Endometrial microvascular endothelial cells (primary cell): Measurements from ENCODE around the gene SRRM3. TPM values are rescaled to one million over a fixed set of nuclear protein-coding genes. Genes with fewer than 3 reads are reported as not detected.
"Not testable (repeated sequence)": the region's sequence is repeated elsewhere in the genome, so short reads cannot be mapped to it uniquely, and the experiment has no call there.

Experiments used
- in situ Hi-C: cut with HindIII; loops from 2 replicates; pipeline ENCODE4 v1.10.0; 2017; ENCODE audit warnings: low sequenced_read_pairs, low pct_unique_long_range_greater_than_20kb; ENCODE audit errors: inconsistent ontology term
- total RNA-seq: library from RNA; depleted of rRNA; stranded (reverse); fragments of >200 nt; gene quantifications from one replicate; pipeline ENCODE4 v1.2.3, GENCODE V29; 2015; ENCODE audit errors: inconsistent ontology term

Gene SRRM3
- total RNA-seq, 1 donor from 2014 or later = not detected

GRCh38 chr7:76223286-76223972, 21.7 kb downstream of the SRRM3 start:
- in situ Hi-C loops = no loop called here

GRCh38 chr7:76224695-76225094, 23.0 kb downstream of the SRRM3 start:
- in situ Hi-C loops = no loop called here

GRCh38 chr7:76225379-76225778, 23.7 kb downstream of the SRRM3 start:
- in situ Hi-C loops = no loop called here

GRCh38 chr7:76225951-76226350, 24.3 kb downstream of the SRRM3 start:
- in situ Hi-C loops = no loop called here

- in situ Hi-C loops = not testable (repeated sequence)
These were observed 25.3 kb downstream of the SRRM3 start for GRCh38 chr7:76226878-76227423.

- in situ Hi-C loops = no loop called here
These were observed 28.5 kb downstream of the SRRM3 start for GRCh38 chr7:76230214-76230613.

GRCh38 chr7:76231071-76231470, 29.4 kb downstream of the SRRM3 start:
- in situ Hi-C loops = no loop called here

GRCh38 chr7:76231583-76231982, 29.9 kb downstream of the SRRM3 start:
- in situ Hi-C loops = no loop called here

GRCh38 chr7:76232698-76233097, 31.0 kb downstream of the SRRM3 start:
- in situ Hi-C loops = no loop called here

- in situ Hi-C loops = no loop called here
These were observed 32.0 kb downstream of the SRRM3 start for GRCh38 chr7:76233538-76234281.

- in situ Hi-C loops = no loop called here
These were observed 32.5 kb downstream of the SRRM3 start for GRCh38 chr7:76234282-76234584.

GRCh38 chr7:76234931-76235441, 33.3 kb downstream of the SRRM3 start:
- in situ Hi-C loops = no loop called here

GRCh38 chr7:76236224-76236623, 34.5 kb downstream of the SRRM3 start:
- in situ Hi-C loops = no loop called here

- in situ Hi-C loops = no loop called here
These were observed 36.6 kb downstream of the SRRM3 start for GRCh38 chr7:76238326-76238725.

GRCh38 chr7:76241141-76241540, 39.4 kb downstream of the SRRM3 start:
- in situ Hi-C loops = no loop called here

- in situ Hi-C loops = not testable (repeated sequence)
These were observed 40.9 kb downstream of the SRRM3 start for GRCh38 chr7:76242517-76243063.

- in situ Hi-C loops = no loop called here
These were observed 43.2 kb downstream of the SRRM3 start for GRCh38 chr7:76244781-76245391.

GRCh38 chr7:76246804-76247389, 45.2 kb downstream of the SRRM3 start:
- in situ Hi-C loops = no loop called here

GRCh38 chr7:76247938-76248337, 46.2 kb downstream of the SRRM3 start:
- in situ Hi-C loops = no loop called here
